HCT116 (cell line): Measurements from ENCODE around the gene POMGNT2. TPM values are rescaled to one million over a fixed set of nuclear protein-coding genes. Genes with fewer than 3 reads are reported as not detected.

Experiments
- ATAC-seq: fragments of 200-7000 bp; cut with Tn5 transposase; 2 replicates; pipeline ENCODE4 v1.9.1; 2020; ENCODE audit warnings: mild to moderate bottlenecking, moderate library complexity
- BruUV-seq: library from RNA; stranded (reverse); fragments of 400-500 nt; replicated peaks from 2 replicates; lab custom pipeline; 2021; lab: Mats Ljungman, UMichigan
- CTCF ChIA-PET: fragments of 300-600 bp; sonication (Branson Sonifier 250); formaldehyde crosslinking; loops from one replicate; lab custom pipeline; 2021; ENCODE audit warnings: antibody characterized with exemption; lab: Charles Lee
- POLR2A ChIA-PET: fragments of 300-600, 350-600 bp; sonication (Branson Sonifier 250); formaldehyde crosslinking; loops from one replicate; lab custom pipeline; 2021; ENCODE audit warnings: antibody characterized with exemption; lab: Charles Lee
- RAD21 ChIA-PET, 2 experiments: fragments of 300-600 bp; sonication (Branson Sonifier 250); formaldehyde crosslinking; loops; one replicate each; lab custom pipeline; 2023; ENCODE audit warnings: low total read pairs in 2 of 2; ENCODE audit not compliant: uncharacterized antibody in 2 of 2, unreplicated experiment in 2 of 2, low non-redundant PET in 1 of 2; lab: Charles Lee
- DNase-seq: peaks from one replicate; pipeline ENCODE4 v3.0.0-alpha.2; 2010; ENCODE audit warnings: low read depth, low spot score
- H2AFZ ChIP-seq: fragments of 200-600 bp; shearing (Covaris generic), sonication (generic); 2 replicates; pipeline ENCODE4 v1.6.1; 2017; ENCODE audit warnings: low read depth, mixed run types, mixed read lengths, antibody characterized with exemption, low read length; ENCODE audit not compliant: poor library complexity, severe bottlenecking
- H3K27ac ChIP-seq: 2 replicates; pipeline ENCODE4 v1.5.1; 2012; ENCODE audit warnings: low read depth, low read length
- H3K27me3 ChIP-seq: fragments of 200-600 bp; sonication (generic); 2 replicates; pipeline ENCODE4 v1.6.1; 2016; ENCODE audit warnings: mixed run types, low read length, mixed read lengths; ENCODE audit not compliant: insufficient read depth
- H3K36me3 ChIP-seq, 2 experiments: fragments of 200-500 bp in 1 of 2; fragments of 200-600 bp in 1 of 2; sonication (Bioruptor generic) in 1 of 2; sonication (generic) in 1 of 2; 2 replicates each; pipeline versions ENCODE4 v1.5.1 to v1.6.1; 2014 to 2016; ENCODE audit warnings: low read length in 2 of 2, inconsistent platforms in 1 of 2, mixed read lengths in 1 of 2, mixed run types in 1 of 2; ENCODE audit not compliant: insufficient read depth in 2 of 2, control insufficient read depth in 1 of 2
- H3K4me1 ChIP-seq, 2 experiments: fragments of 200-600 bp in 1 of 2; sonication (generic) in 1 of 2; 2 replicates each; pipeline versions ENCODE4 v1.5.1 to v1.6.1; 2012 to 2017; ENCODE audit warnings: low read length in 2 of 2, inconsistent platforms in 1 of 2, mild to moderate bottlenecking in 1 of 2, mixed read lengths in 1 of 2, mixed run types in 1 of 2, moderate library complexity in 1 of 2; ENCODE audit not compliant: insufficient read depth in 2 of 2, control insufficient read depth in 1 of 2
- H3K4me2 ChIP-seq: fragments of 200-600 bp; sonication (generic); 2 replicates; pipeline ENCODE4 v1.6.1; 2017; ENCODE audit warnings: mixed run types, low read length, mixed read lengths
- H3K4me3 ChIP-seq, 2 experiments: fragments of 200-600 bp in 1 of 2; sonication (generic) in 1 of 2; replicated peaks in 1 of 2; 2 replicates each; pipeline ENCODE4 v1.5.1; 2011 to 2016; ENCODE audit warnings: low read length in 2 of 2, control low read depth in 1 of 2, low read depth in 1 of 2, mild to moderate bottlenecking in 1 of 2, mixed read lengths in 1 of 2, mixed run types in 1 of 2
- H3K79me2 ChIP-seq: fragments of 200-600 bp; sonication (generic); 2 replicates; pipeline ENCODE4 v1.6.1; 2017; ENCODE audit warnings: mild to moderate bottlenecking, mixed run types, low read length, moderate library complexity, mixed read lengths; ENCODE audit not compliant: insufficient read depth
- H3K9ac ChIP-seq: fragments of 200-600 bp; sonication (generic); 2 replicates; pipeline ENCODE4 v1.6.1; 2016; ENCODE audit warnings: low read length, mixed read lengths
- H3K9me2 ChIP-seq: fragments of 200-600 bp; sonication (generic), shearing (Covaris generic); 2 replicates; pipeline ENCODE4 v1.6.1; 2017; ENCODE audit warnings: mixed run types, mild to moderate bottlenecking, moderate library complexity; ENCODE audit not compliant: insufficient read depth
- H3K9me3 ChIP-seq, 2 experiments: fragments of 200-500 bp in 1 of 2; fragments of 200-600 bp in 1 of 2; sonication (Bioruptor generic) in 1 of 2; sonication (generic) in 1 of 2; 2 replicates each; pipeline ENCODE4 v1.6.1; 2014 to 2017; ENCODE audit warnings: low read length in 2 of 2, mixed read lengths in 2 of 2, inconsistent platforms in 1 of 2, low read depth in 1 of 2, mild to moderate bottlenecking in 1 of 2, mixed run types in 1 of 2, moderate library complexity in 1 of 2; ENCODE audit not compliant: control insufficient read depth in 1 of 2, insufficient read depth in 1 of 2
- H4K20me1 ChIP-seq: fragments of 200-600 bp; sonication (generic), shearing (Covaris generic); 2 replicates; pipeline ENCODE4 v1.6.1; 2017; ENCODE audit warnings: mixed run types, mild to moderate bottlenecking, moderate library complexity; ENCODE audit not compliant: insufficient read depth
- ELF1 ChIP-seq: IDR thresholded peaks from 2 replicates; pipeline ENCODE4 v1.6.1; 2012; ENCODE audit warnings: low read depth, borderline replicate concordance
- EZH2 ChIP-seq: fragments of 200-600 bp; sonication (generic); IDR thresholded peaks from 2 replicates; pipeline ENCODE4 v1.6.1; 2017; ENCODE audit warnings: antibody characterized with exemption, mixed run types
- POLR2AphosphoS5 ChIP-seq: IDR thresholded peaks from 2 replicates; pipeline ENCODE4 v1.6.1; 2011; ENCODE audit warnings: mild to moderate bottlenecking, low read depth, low read length, moderate library complexity
- SP1 ChIP-seq: IDR thresholded peaks from 2 replicates; pipeline ENCODE4 v1.6.1; 2012; ENCODE audit warnings: low read depth
- SRF ChIP-seq: IDR thresholded peaks from 2 replicates; pipeline ENCODE4 v1.6.1; 2012; ENCODE audit warnings: low read depth
- YY1 ChIP-seq: IDR thresholded peaks from 2 replicates; pipeline ENCODE4 v1.6.1; 2011; ENCODE audit warnings: low read length, low read depth, moderate library complexity, mild to moderate bottlenecking; ENCODE audit not compliant: insufficient replicate concordance; ENCODE audit errors: extremely low read depth
- ZNF274 ChIP-seq: fragments of 200-500 bp; sonication (Bioruptor generic); IDR thresholded peaks from 2 replicates; pipeline ENCODE4 v1.6.1; 2014; ENCODE audit warnings: mild to moderate bottlenecking, low read depth, low read length, inconsistent platforms
- intact Hi-C: fragments of 100-400 bp; cut with micrococcal nuclease; formaldehyde crosslinking; loops from 2 replicates; pipeline ENCODE4 v1.10.0; 2022
- total RNA-seq: library from RNA; stranded (reverse); gene quantifications from one replicate; pipeline ENCODE4 v1.2.1, GENCODE V29; 2021; ENCODE audit not compliant: unreplicated experiment
- TF ChIP-seq, protein P1 (sequence below): IDR thresholded peaks from 2 replicates; pipeline ENCODE4 v1.6.1; 2012
- TF ChIP-seq, protein P2 (sequence below): IDR thresholded peaks from 2 replicates; pipeline ENCODE4 v1.6.1; 2011; ENCODE audit warnings: mild to moderate bottlenecking, low read length, moderate library complexity; ENCODE audit not compliant: insufficient replicate concordance; ENCODE audit errors: extremely low read depth

The POMGNT2 gene
- total RNA-seq, 1 experiment from 2014 or later = 21.6 TPM

DNA sequence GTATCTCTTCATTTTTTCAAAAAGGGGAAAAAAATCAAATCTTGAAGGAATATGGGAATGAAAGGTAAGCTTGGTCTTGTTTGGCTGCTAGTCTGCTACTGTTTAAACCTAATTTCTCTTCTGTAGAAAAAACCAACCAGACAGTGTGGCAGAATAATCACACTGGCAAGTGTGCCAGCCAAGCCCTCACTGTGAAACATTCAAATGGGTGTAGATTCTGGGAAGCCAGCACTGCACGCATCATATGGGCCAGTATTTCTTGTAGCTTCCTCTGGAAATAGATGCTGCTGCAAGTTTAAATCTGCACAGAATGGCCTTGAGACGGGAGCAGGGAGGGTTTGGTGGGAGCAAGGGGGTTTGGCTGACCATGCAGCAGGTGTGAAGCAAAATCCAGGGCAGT is 62.1 kb downstream of the POMGNT2 start:
- H3K36me3 ChIP-seq = no peaks in the 10 kb centered on the region
- CTCF ChIA-PET = no interaction called here
- H3K27me3 ChIP-seq = no peaks in the 10 kb centered on the region
- H3K27ac ChIP-seq = no peak overlapping the region
- no peak for DNase-seq
- no peaks in the 10 kb centered on the region for H3K79me2 ChIP-seq
- H2AFZ ChIP-seq = no peak overlapping the region
- BruUV-seq = no TSS peak
- peaks cover 5 to 14% of the 10 kb centered on the region in 2 experiments; a peak in 2 of 4 replicates for H3K9me3 ChIP-seq
- H3K9me2 ChIP-seq = no peaks in the 10 kb centered on the region
- RAD21 ChIA-PET = no interaction called here
- no peak overlapping the region for H3K4me2 ChIP-seq
- H4K20me1 ChIP-seq = no peaks in the 10 kb centered on the region
- POLR2A ChIA-PET = no interaction called here
- no peak overlapping the region for H3K9ac ChIP-seq
- intact Hi-C loops = no loop called here
- no peak overlapping the region for H3K4me3 ChIP-seq
- no peaks in the 10 kb centered on the region for H3K4me1 ChIP-seq
- TF ChIP-seq ZNF274 = no peak
- no peak for TF ChIP-seq ELF1
- TF ChIP-seq YY1 = no peak
- no peak for TF ChIP-seq SP1
- TF ChIP-seq, protein P1, sequence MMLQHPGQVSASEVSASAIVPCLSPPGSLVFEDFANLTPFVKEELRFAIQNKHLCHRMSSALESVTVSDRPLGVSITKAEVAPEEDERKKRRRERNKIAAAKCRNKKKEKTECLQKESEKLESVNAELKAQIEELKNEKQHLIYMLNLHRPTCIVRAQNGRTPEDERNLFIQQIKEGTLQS = no peak
- TF ChIP-seq POLR2AphosphoS5 = no peak
- TF ChIP-seq, protein P2, sequence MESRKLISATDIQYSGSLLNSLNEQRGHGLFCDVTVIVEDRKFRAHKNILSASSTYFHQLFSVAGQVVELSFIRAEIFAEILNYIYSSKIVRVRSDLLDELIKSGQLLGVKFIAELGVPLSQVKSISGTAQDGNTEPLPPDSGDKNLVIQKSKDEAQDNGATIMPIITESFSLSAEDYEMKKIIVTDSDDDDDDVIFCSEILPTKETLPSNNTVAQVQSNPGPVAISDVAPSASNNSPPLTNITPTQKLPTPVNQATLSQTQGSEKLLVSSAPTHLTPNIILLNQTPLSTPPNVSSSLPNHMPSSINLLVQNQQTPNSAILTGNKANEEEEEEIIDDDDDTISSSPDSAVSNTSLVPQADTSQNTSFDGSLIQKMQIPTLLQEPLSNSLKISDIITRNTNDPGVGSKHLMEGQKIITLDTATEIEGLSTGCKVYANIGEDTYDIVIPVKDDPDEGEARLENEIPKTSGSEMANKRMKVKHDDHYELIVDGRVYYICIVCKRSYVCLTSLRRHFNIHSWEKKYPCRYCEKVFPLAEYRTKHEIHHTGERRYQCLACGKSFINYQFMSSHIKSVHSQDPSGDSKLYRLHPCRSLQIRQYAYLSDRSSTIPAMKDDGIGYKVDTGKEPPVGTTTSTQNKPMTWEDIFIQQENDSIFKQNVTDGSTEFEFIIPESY = no peak
- TF ChIP-seq EZH2 = no peak
- TF ChIP-seq SRF = no peak
- ATAC-seq = no peak
